HEK293 (cell line): Measurements from ENCODE around the gene LTN1.

Experiments used
- CTCF ChIA-PET: fragments of 350-600 bp; formaldehyde crosslinking; extraction: SDS; loops from one replicate; lab custom pipeline; 2021; ENCODE audit warnings: antibody characterized with exemption; lab: Yijun Ruan, JAX
- POLR2A ChIA-PET: fragments of 300-600 bp; formaldehyde crosslinking; extraction: SDS; loops from one replicate; lab custom pipeline; 2020; ENCODE audit warnings: antibody characterized with exemption, inconsistent platforms; lab: Yijun Ruan, JAX
- H3K27ac ChIP-seq: fragments of 200-500 bp; sonication (Bioruptor generic); 2 replicates; pipeline ENCODE4 v1.5.1; 2014; ENCODE audit warnings: low read depth, low read length, control low read depth, inconsistent platforms; ENCODE audit errors: extremely low read depth
- H3K36me3 ChIP-seq, 2 experiments: fragments of 200-500 bp in 1 of 2; sonication (Bioruptor generic) in 1 of 2; 1 replicate in 1 of 2; 2 replicates in 1 of 2; pipeline ENCODE4 v1.5.1; 2014 to 2017; ENCODE audit warnings: inconsistent platforms in 2 of 2, low read length in 2 of 2; ENCODE audit not compliant: control insufficient read depth in 2 of 2, insufficient read depth in 1 of 2
- H3K4me1 ChIP-seq: fragments of 200-500 bp; sonication (Bioruptor generic); 2 replicates; pipeline ENCODE4 v1.5.1; 2014; ENCODE audit warnings: mild to moderate bottlenecking, low read length, inconsistent platforms; ENCODE audit not compliant: control insufficient read depth, insufficient read depth
- H3K4me3 ChIP-seq: 2 replicates; pipeline ENCODE4 v1.5.1; 2011; ENCODE audit warnings: low read depth, mild to moderate bottlenecking, control low read depth, low read length, moderate library complexity
- H3K9me3 ChIP-seq: fragments of 200-500 bp; sonication (Bioruptor generic); 2 replicates; pipeline ENCODE4 v1.5.1; 2014; ENCODE audit warnings: low read depth, low read length, inconsistent platforms; ENCODE audit not compliant: control insufficient read depth, insufficient read depth
- GLI2 ChIP-seq: fragments of 450-650 bp; formaldehyde crosslinking; IDR thresholded peaks from 2 replicates; pipeline ENCODE4; 2017; ENCODE audit warnings: missing biosample characterization, missing genetic modification characterization, low read depth, borderline replicate concordance
- HOXC10 ChIP-seq: sonication (generic); formaldehyde crosslinking; IDR thresholded peaks from 2 replicates; pipeline ENCODE4 v1.8.1; 2023; ENCODE audit warnings: mild to moderate bottlenecking, missing genetic modification reagents
- HOXD13 ChIP-seq: sonication (generic); formaldehyde crosslinking; IDR thresholded peaks from 2 replicates; pipeline ENCODE4 v1.8.0; 2022; ENCODE audit warnings: missing genetic modification reagents, borderline replicate concordance
- KLF1 ChIP-seq: fragments of 450-650 bp; formaldehyde crosslinking; IDR thresholded peaks from 2 replicates; pipeline ENCODE4 v1.5.1; 2016; ENCODE audit warnings: missing biosample characterization, missing genetic modification characterization
- OVOL3 ChIP-seq: fragments of 450-650 bp; formaldehyde crosslinking; IDR thresholded peaks from 2 replicates; pipeline ENCODE4 v1.5.1; 2016; ENCODE audit warnings: missing biosample characterization, missing genetic modification characterization
- ZIC2 ChIP-seq: fragments of 450-650 bp; formaldehyde crosslinking; IDR thresholded peaks from 2 replicates; pipeline ENCODE4 v1.5.1; 2016; ENCODE audit warnings: missing biosample characterization, missing genetic modification characterization
- ZNF148 ChIP-seq: fragments of 450-650 bp; formaldehyde crosslinking; IDR thresholded peaks from 2 replicates; pipeline ENCODE4 v1.5.0; 2017; ENCODE audit warnings: missing biosample characterization, missing genetic modification characterization, borderline replicate concordance
- ZNF169 ChIP-seq: fragments of 450-650 bp; formaldehyde crosslinking; IDR thresholded peaks from 2 replicates; pipeline ENCODE4 v1.5.1; 2016; ENCODE audit warnings: missing biosample characterization, missing genetic modification characterization
- ZNF184 ChIP-seq: fragments of 450-650 bp; IDR thresholded peaks from 2 replicates; pipeline ENCODE4 v1.5.1; 2018; ENCODE audit warnings: missing biosample characterization, mild to moderate bottlenecking, missing genetic modification characterization
- ZNF221 ChIP-seq: fragments of 450-650 bp; formaldehyde crosslinking; IDR thresholded peaks from 2 replicates; pipeline ENCODE4 v1.5.1; 2017; ENCODE audit warnings: missing biosample characterization, missing genetic modification characterization, borderline replicate concordance
- ZNF239 ChIP-seq: fragments of 450-650 bp; formaldehyde crosslinking; IDR thresholded peaks from 2 replicates; pipeline ENCODE4 v1.5.1; 2016; ENCODE audit warnings: missing biosample characterization, missing genetic modification characterization
- ZNF37A ChIP-seq: fragments of 450-650 bp; IDR thresholded peaks from 2 replicates; pipeline ENCODE4 v1.5.1; 2018; ENCODE audit warnings: missing biosample characterization, missing genetic modification characterization
- ZNF473 ChIP-seq: fragments of 450-650 bp; formaldehyde crosslinking; IDR thresholded peaks from 2 replicates; pipeline ENCODE4 v1.5.1; 2017; ENCODE audit warnings: missing biosample characterization, missing genetic modification characterization
- ZNF544 ChIP-seq: fragments of 450-650 bp; formaldehyde crosslinking; IDR thresholded peaks from 2 replicates; pipeline ENCODE4 v1.5.0; 2017; ENCODE audit warnings: missing biosample characterization, missing genetic modification characterization
- ZNF561 ChIP-seq: fragments of 450-650 bp; IDR thresholded peaks from 2 replicates; pipeline ENCODE4 v1.5.1; 2018; ENCODE audit warnings: missing biosample characterization, missing genetic modification characterization, borderline replicate concordance
- ZNF571 ChIP-seq: fragments of 450-650 bp; formaldehyde crosslinking; IDR thresholded peaks from 2 replicates; pipeline ENCODE4 v1.5.0; 2017; ENCODE audit warnings: missing biosample characterization, missing genetic modification characterization
- ZNF580 ChIP-seq: fragments of 450-650 bp; formaldehyde crosslinking; IDR thresholded peaks from 2 replicates; pipeline ENCODE4 v1.5.1; 2016; ENCODE audit warnings: missing biosample characterization, missing genetic modification characterization
- ZNF626 ChIP-seq: fragments of 450-650 bp; sonication (Bioruptor Pico); formaldehyde crosslinking; IDR thresholded peaks from 2 replicates; pipeline ENCODE4 v1.5.1; 2018; ENCODE audit warnings: missing biosample characterization, missing genetic modification characterization, inconsistent platforms
- ZNF670 ChIP-seq: fragments of 450-650 bp; formaldehyde crosslinking; IDR thresholded peaks from 2 replicates; pipeline ENCODE4 v1.5.1; 2016; ENCODE audit warnings: missing biosample characterization, missing genetic modification characterization, low read depth
- ZNF747 ChIP-seq: fragments of 450-650 bp; formaldehyde crosslinking; IDR thresholded peaks from 2 replicates; pipeline ENCODE4 v1.5.1; 2016; ENCODE audit warnings: missing biosample characterization, missing genetic modification characterization
- ZNF768 ChIP-seq: fragments of 450-650 bp; formaldehyde crosslinking; IDR thresholded peaks from 2 replicates; pipeline ENCODE4 v1.5.1; 2018; ENCODE audit warnings: missing biosample characterization, mild to moderate bottlenecking, missing genetic modification characterization
- ZNF777 ChIP-seq: fragments of 450-650 bp; formaldehyde crosslinking; IDR thresholded peaks from 2 replicates; pipeline ENCODE4 v1.5.1; 2017; ENCODE audit warnings: missing biosample characterization, missing genetic modification characterization, borderline replicate concordance
- ZNF785 ChIP-seq: fragments of 450-650 bp; formaldehyde crosslinking; IDR thresholded peaks from 2 replicates; pipeline ENCODE4 v1.5.1; 2016; ENCODE audit warnings: missing biosample characterization, missing genetic modification characterization
- ZNF792 ChIP-seq: fragments of 450-650 bp; formaldehyde crosslinking; IDR thresholded peaks from 2 replicates; pipeline ENCODE4 v1.5.1; 2016; ENCODE audit warnings: missing biosample characterization, missing genetic modification characterization
- TF ChIP-seq, protein P1 (sequence below): fragments of 450-650 bp; formaldehyde crosslinking; IDR thresholded peaks from 2 replicates; pipeline ENCODE4 v1.5.1; 2016; ENCODE audit warnings: missing biosample characterization, missing genetic modification characterization
- TF ChIP-seq, protein P2 (sequence below): fragments of 450-650 bp; formaldehyde crosslinking; IDR thresholded peaks from 2 replicates; pipeline ENCODE4 v1.5.1; 2017; ENCODE audit warnings: missing biosample characterization, missing genetic modification characterization
- TF ChIP-seq, protein P3 (sequence below): fragments of 450-650 bp; formaldehyde crosslinking; IDR thresholded peaks from 2 replicates; pipeline ENCODE4 v1.5.1; 2016; ENCODE audit warnings: missing biosample characterization, missing genetic modification characterization, low read depth

The LTN1 gene

DNA sequence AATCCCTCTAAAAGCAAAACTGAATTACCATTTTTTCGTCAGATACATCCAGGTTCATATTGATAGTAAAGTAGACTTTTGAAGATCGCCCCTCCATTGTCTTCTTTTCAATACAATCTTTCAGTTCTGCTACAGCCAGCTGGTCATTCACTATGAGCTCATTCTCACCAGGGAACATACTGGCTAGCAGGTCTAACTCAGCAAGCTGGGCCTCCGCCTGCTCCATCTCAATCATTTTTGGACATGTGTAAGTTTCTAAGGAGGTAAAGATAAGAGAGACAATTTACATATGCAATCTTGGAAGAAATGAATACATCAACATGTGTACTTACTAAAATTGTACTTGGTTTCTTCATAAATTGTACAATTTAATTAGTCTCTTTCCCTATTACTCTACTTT is 15.7 kb upstream of the LTN1 start:
- no peaks in the 10 kb centered on the region for H3K9me3 ChIP-seq
- ChIA-PET CTCF (no interaction called here), POLR2A (interaction anchor here (1.1 kb wide), 1 partner anchor 16 kb away, joined by 3 read pairs; the partner anchor contains the start of gene LTN1)
- H3K4me1 ChIP-seq: no peaks in the 10 kb centered on the region; the same call in 1 of the 2 replicates
- no peak overlapping the region for H3K4me3 ChIP-seq
- H3K36me3 ChIP-seq: peaks cover 0 to 23% of the 10 kb centered on the region in 2 experiments; a peak in 2 of 3 replicates
- no peak overlapping the region for H3K27ac ChIP-seq
- no peak for TF ChIP-seq GLI2 (tag by site-specific recombination)
- TF ChIP-seq HOXD13 (CRISPR knock-in tag): no peak
- TF ChIP-seq ZNF184 (tag by site-specific recombination): no peak
- TF ChIP-seq, protein P1, sequence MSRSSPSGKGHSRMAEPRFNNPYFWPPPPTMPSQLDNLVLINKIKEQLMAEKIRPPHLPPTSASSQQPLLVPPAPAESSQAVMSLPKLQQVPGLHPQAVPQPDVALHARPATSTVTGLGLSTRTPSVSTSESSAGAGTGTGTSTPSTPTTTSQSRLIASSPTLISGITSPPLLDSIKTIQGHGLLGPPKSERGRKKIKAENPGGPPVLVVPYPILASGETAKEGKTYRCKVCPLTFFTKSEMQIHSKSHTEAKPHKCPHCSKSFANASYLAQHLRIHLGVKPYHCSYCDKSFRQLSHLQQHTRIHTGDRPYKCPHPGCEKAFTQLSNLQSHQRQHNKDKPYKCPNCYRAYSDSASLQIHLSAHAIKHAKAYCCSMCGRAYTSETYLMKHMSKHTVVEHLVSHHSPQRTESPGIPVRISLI (tag by site-specific recombination): no peak
- no peak for TF ChIP-seq ZNF239 (tag by site-specific recombination)
- no peak for TF ChIP-seq ZNF580 (tag by site-specific recombination)
- no peak for TF ChIP-seq ZNF544
- TF ChIP-seq ZNF221: no peak
- TF ChIP-seq, protein P2, sequence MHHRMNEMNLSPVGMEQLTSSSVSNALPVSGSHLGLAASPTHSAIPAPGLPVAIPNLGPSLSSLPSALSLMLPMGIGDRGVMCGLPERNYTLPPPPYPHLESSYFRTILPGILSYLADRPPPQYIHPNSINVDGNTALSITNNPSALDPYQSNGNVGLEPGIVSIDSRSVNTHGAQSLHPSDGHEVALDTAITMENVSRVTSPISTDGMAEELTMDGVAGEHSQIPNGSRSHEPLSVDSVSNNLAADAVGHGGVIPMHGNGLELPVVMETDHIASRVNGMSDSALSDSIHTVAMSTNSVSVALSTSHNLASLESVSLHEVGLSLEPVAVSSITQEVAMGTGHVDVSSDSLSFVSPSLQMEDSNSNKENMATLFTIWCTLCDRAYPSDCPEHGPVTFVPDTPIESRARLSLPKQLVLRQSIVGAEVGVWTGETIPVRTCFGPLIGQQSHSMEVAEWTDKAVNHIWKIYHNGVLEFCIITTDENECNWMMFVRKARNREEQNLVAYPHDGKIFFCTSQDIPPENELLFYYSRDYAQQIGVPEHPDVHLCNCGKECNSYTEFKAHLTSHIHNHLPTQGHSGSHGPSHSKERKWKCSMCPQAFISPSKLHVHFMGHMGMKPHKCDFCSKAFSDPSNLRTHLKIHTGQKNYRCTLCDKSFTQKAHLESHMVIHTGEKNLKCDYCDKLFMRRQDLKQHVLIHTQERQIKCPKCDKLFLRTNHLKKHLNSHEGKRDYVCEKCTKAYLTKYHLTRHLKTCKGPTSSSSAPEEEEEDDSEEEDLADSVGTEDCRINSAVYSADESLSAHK (tag by site-specific recombination): no peak
- TF ChIP-seq ZNF768 (tag by site-specific recombination): no peak
- no peak for TF ChIP-seq ZNF473 (tag by site-specific recombination)

DNA sequence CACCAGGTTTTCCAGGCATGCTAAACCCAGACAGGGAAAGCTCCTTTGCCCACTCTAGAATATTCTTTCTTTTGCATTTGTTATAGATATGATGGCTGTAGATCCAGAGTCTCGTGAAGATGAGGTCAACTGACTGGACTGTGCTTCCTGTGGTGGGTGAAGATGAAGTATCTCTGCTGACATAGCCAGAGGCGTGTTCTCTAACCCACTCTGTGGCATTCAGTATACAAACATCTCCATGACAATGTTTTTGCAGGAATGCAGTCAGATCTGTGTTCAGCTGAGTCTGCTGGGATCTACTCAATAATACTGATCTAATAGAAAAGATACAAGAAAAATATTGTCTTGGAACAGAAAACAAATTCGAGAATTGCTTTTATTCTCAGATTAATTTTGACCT is 15.1 kb upstream of the LTN1 start:
- Histone ChIP-seq H3K4me1 (no peaks in the 10 kb centered on the region; the same call in 1 of the 2 replicates), H3K4me3 (no peak overlapping the region), H3K9me3 (no peaks in the 10 kb centered on the region), H3K27ac (no peak overlapping the region), H3K36me3 (peaks cover 0 to 23% of the 10 kb centered on the region in 2 experiments; a peak in 2 of 3 replicates)
- ChIA-PET CTCF (no interaction called here), POLR2A (no interaction called here)
- TF ChIP-seq ZNF747 (tag by site-specific recombination): no peak
- no peak for TF ChIP-seq ZNF561
- no peak for TF ChIP-seq ZNF785 (tag by site-specific recombination)
- TF ChIP-seq, protein P3, sequence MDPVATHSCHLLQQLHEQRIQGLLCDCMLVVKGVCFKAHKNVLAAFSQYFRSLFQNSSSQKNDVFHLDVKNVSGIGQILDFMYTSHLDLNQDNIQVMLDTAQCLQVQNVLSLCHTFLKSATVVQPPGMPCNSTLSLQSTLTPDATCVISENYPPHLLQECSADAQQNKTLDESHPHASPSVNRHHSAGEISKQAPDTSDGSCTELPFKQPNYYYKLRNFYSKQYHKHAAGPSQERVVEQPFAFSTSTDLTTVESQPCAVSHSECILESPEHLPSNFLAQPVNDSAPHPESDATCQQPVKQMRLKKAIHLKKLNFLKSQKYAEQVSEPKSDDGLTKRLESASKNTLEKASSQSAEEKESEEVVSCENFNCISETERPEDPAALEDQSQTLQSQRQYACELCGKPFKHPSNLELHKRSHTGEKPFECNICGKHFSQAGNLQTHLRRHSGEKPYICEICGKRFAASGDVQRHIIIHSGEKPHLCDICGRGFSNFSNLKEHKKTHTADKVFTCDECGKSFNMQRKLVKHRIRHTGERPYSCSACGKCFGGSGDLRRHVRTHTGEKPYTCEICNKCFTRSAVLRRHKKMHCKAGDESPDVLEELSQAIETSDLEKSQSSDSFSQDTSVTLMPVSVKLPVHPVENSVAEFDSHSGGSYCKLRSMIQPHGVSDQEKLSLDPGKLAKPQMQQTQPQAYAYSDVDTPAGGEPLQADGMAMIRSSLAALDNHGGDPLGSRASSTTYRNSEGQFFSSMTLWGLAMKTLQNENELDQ (tag by site-specific recombination): no peak
- no peak for TF ChIP-seq OVOL3 (tag by site-specific recombination)
- TF ChIP-seq ZIC2: no peak
- TF ChIP-seq ZNF580 (tag by site-specific recombination): no peak
- TF ChIP-seq HOXC10 (CRISPR knock-in tag): no peak
- TF ChIP-seq ZNF777 (tag by site-specific recombination): no peak
- no peak for TF ChIP-seq ZNF626
- TF ChIP-seq KLF1 (tag by site-specific recombination): no peak
- TF ChIP-seq ZNF169 (tag by site-specific recombination): no peak
- no peak for TF ChIP-seq ZNF792 (tag by site-specific recombination)
- no peak for TF ChIP-seq ZNF148 (tag by site-specific recombination)
- TF ChIP-seq ZNF571 (tag by site-specific recombination): no peak
- TF ChIP-seq ZNF670 (tag by site-specific recombination): no peak
- TF ChIP-seq ZNF37A: no peak
